ENCODE results near the gene ENDOG.
A peak's percentile ranks its signal among the peaks of the same experiment; 100 is the strongest.
"Not testable (repeated sequence)": the region's sequence is repeated elsewhere in the genome, so short reads cannot be mapped to it uniquely, and the experiment has no call there.

ENDOG gene

GRCh38 chr9:128862401-128862851 is 44.1 kb downstream of the ENDOG start:
- no peak for DNase-seq (ENCODE audit: low read depth)

- DNase-seq (ENCODE audit: low read depth), result peak; percentile 78
Observed at GRCh38 chr9:128863647-128864046, 45.3 kb downstream of the ENDOG start.

DNA sequence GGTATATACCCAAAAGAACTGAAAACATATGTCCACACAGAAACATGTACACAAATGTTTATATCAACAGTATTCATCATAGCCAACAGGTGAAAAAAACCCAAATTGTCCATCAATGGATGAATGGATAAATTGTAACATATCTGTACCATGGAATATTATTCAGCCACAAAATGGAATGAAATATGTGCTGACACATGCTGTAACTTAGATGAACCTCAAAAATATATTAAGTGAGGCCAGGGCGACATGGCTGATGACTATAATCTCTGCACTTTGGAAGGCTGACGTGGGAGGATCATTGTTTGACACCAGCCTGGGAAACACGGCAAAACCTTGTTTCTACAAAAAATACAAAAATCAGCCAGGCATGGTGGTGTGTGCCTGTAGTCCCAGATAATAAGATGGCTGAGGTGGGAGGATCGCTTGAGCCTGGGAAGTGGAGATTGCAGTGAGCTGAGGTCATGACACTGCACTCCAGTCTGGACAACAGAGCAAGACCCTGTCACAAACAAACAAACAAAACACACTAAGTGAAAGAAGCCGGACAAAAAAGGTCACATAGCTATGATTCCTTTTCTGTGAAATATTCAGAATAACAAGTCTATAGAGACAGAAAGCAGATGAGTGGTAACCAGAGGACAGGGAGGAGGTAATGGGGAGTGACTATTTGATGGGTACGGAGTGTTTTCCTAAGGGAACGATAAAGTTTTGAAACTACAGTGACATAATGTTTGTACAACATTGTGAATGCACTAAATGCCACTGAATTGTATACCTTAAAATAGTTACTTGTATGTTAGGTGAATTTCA is 52.0 kb downstream of the ENDOG start:
- DNase-seq (ENCODE audit: low read depth), result no peak

DNA sequence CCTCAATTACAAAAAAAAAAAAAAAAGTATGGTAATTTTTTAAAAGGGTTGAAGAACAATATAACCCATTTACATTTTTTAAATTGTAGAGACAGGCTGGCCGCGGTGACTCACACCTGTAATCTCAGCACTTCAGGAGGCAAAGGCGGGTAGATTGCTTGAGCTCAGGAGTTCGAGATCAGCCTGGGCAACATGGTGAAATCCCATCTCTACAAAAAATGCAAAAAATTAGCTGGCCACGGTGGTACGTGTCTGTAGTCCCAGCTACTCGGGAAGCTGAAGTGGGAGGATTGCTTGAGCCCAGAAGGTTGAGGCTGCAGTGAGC is 52.6 kb downstream of the ENDOG start:
- DNase-seq (ENCODE audit: low read depth), result not testable (repeated sequence)

Measured in ELR (cell line).